Astrocyte (in vitro differentiated cells and primary cell): ENCODE results near the gene UTS2B. TPM values are rescaled to one million over a fixed set of nuclear protein-coding genes. Genes with fewer than 3 reads are reported as not detected.
A peak's percentile ranks its signal among the peaks of the same experiment; 100 is the strongest.

Experiments used
- DNase-seq: peaks from one replicate; pipeline ENCODE4 v3.0.0-alpha.2; 2010; ENCODE audit warnings: low read depth
- FAIRE-seq: peaks from 2 replicates; lab custom pipeline; 2011; peaks lifted over from hg19 to GRCh38; lab: Jason Lieb, UNC
- H2AFZ ChIP-seq: 2 replicates; pipeline ENCODE4 v1.6.0; 2012; ENCODE audit warnings: low read depth, low read length, inconsistent platforms
- H3K27ac ChIP-seq: 2 replicates; pipeline ENCODE4 v1.5.1; 2011; ENCODE audit warnings: low read depth, low read length, inconsistent platforms
- H3K27me3 ChIP-seq: 2 replicates; pipeline ENCODE4 v1.6.0; 2011; ENCODE audit warnings: low read length, inconsistent platforms; ENCODE audit not compliant: insufficient read depth
- H3K36me3 ChIP-seq: 2 replicates; pipeline ENCODE4 v1.5.1; 2011; ENCODE audit warnings: low read length, inconsistent platforms; ENCODE audit not compliant: insufficient read depth
- H3K4me1 ChIP-seq: 2 replicates; pipeline ENCODE4 v1.5.1; 2011; ENCODE audit warnings: low read length, inconsistent platforms; ENCODE audit not compliant: insufficient read depth
- H3K4me2 ChIP-seq: 2 replicates; pipeline ENCODE4 v1.6.0; 2012; ENCODE audit warnings: low read length, inconsistent platforms
- H3K4me3 ChIP-seq: 2 replicates; pipeline ENCODE4 v1.5.1; 2011; ENCODE audit warnings: low read depth, mild to moderate bottlenecking, low read length, inconsistent platforms; ENCODE audit not compliant: insufficient read depth
- H3K79me2 ChIP-seq: 2 replicates; pipeline ENCODE4 v1.6.0; 2012; ENCODE audit warnings: mild to moderate bottlenecking, low read length, inconsistent platforms; ENCODE audit not compliant: insufficient read depth
- H3K9ac ChIP-seq: 2 replicates; pipeline ENCODE4 v1.6.0; 2012; ENCODE audit warnings: mild to moderate bottlenecking, low read length, inconsistent platforms
- H3K9me3 ChIP-seq: 2 replicates; pipeline ENCODE4 v1.5.1; 2012; ENCODE audit warnings: low read depth, mild to moderate bottlenecking, low read length, inconsistent platforms; ENCODE audit not compliant: insufficient read depth
- H4K20me1 ChIP-seq: 2 replicates; pipeline ENCODE4 v1.6.0; 2012; ENCODE audit warnings: low read length, inconsistent platforms; ENCODE audit not compliant: insufficient read depth
- H3K27ac Mint-ChIP-seq: one replicate; pipeline ENCODE4 v1.8.0; 2021; ENCODE audit warnings: mild to moderate bottlenecking, mixed read lengths; ENCODE audit not compliant: unreplicated experiment
- H3K27me3 Mint-ChIP-seq: one replicate; pipeline ENCODE4 v1.8.0; 2021; ENCODE audit warnings: low read depth, mixed read lengths; ENCODE audit not compliant: unreplicated experiment
- H3K36me3 Mint-ChIP-seq: one replicate; pipeline ENCODE4 v1.8.0; 2021; ENCODE audit warnings: low read depth, mixed read lengths; ENCODE audit not compliant: unreplicated experiment
- H3K4me1 Mint-ChIP-seq: one replicate; pipeline ENCODE4 v1.8.0; 2021; ENCODE audit warnings: low read depth, mixed read lengths; ENCODE audit not compliant: unreplicated experiment
- H3K4me3 Mint-ChIP-seq: one replicate; pipeline ENCODE4 v1.8.0; 2021; ENCODE audit warnings: mild to moderate bottlenecking, moderate library complexity, mixed read lengths; ENCODE audit not compliant: unreplicated experiment
- H3K9me3 Mint-ChIP-seq: one replicate; pipeline ENCODE4 v1.8.0; 2021; ENCODE audit warnings: mild to moderate bottlenecking, mixed read lengths; ENCODE audit not compliant: unreplicated experiment
- CTCF ChIP-seq: IDR thresholded peaks from 2 replicates; pipeline ENCODE4 v1.5.1; 2011; ENCODE audit warnings: low read depth, mild to moderate bottlenecking, inconsistent platforms, low read length, moderate library complexity; ENCODE audit not compliant: insufficient read depth
- EZH2 ChIP-seq: IDR thresholded peaks from 2 replicates; pipeline ENCODE4 v1.6.1; 2012; ENCODE audit warnings: mild to moderate bottlenecking, low read length, inconsistent platforms; ENCODE audit not compliant: insufficient read depth
- total RNA-seq: library from RNA; stranded (reverse); gene quantifications from 2 replicates; pipeline ENCODE4 v1.2.1, GENCODE V29; 2021

Gene UTS2B
- total RNA-seq, 1 donor from 2014 or later: 0.75 TPM

GRCh38 chr3:191342411-191342810 lies 12.1 kb upstream of the UTS2B start:
- Mint-ChIP-seq H3K4me1 (peaks cover 65% of the 10 kb centered on the region), H3K27ac (no peak overlapping the region), H3K9me3 (no peaks in the 10 kb centered on the region), H3K36me3 (no peaks in the 10 kb centered on the region), H3K27me3 (no peaks in the 10 kb centered on the region), H3K4me3 (peak overlapping the region; percentile 7)
- DNase-seq (no peak), FAIRE-seq (no peak)
- Histone ChIP-seq H3K36me3 (no peaks in the 10 kb centered on the region), H3K27me3 (no peaks in the 10 kb centered on the region), H3K9ac (no peak overlapping the region), H3K4me1 (peaks cover 15% of the 10 kb centered on the region), H3K4me2 (peak overlapping the region; percentile 11), H4K20me1 (peaks cover 35% of the 10 kb centered on the region), H3K9me3 (no peaks in the 10 kb centered on the region), H3K4me3 (no peak overlapping the region), H3K27ac (no peak overlapping the region), H3K79me2 (peaks cover 96% of the 10 kb centered on the region), H2AFZ (no peak overlapping the region)
- TF ChIP-seq CTCF: no peak
- no peak for TF ChIP-seq EZH2

GRCh38 chr3:191342006-191342405 lies 11.7 kb upstream of the UTS2B start:
- DNase-seq (no peak), FAIRE-seq (no peak)
- no peak overlapping the region for H3K27ac Mint-ChIP-seq

More at GRCh38 chr3:191342006-191342405, 11.7 kb upstream of the UTS2B start:
- Histone ChIP-seq H3K4me2 (peak overlapping the region; percentile 11), H4K20me1 (peaks cover 35% of the 10 kb centered on the region), H3K9me3 (no peaks in the 10 kb centered on the region), H3K36me3 (no peaks in the 10 kb centered on the region), H3K27me3 (no peaks in the 10 kb centered on the region), H3K27ac (no peak overlapping the region), H3K4me1 (peaks cover 15% of the 10 kb centered on the region), H3K4me3 (no peak overlapping the region), H3K9ac (no peak overlapping the region), H2AFZ (no peak overlapping the region), H3K79me2 (peaks cover 96% of the 10 kb centered on the region)
- TF ChIP-seq EZH2 (no peak), CTCF (no peak)
- Mint-ChIP-seq H3K4me3 (no peak overlapping the region), H3K9me3 (no peaks in the 10 kb centered on the region), H3K36me3 (no peaks in the 10 kb centered on the region), H3K4me1 (peaks cover 68% of the 10 kb centered on the region), H3K27me3 (no peaks in the 10 kb centered on the region)
